LNCaP clone FGC (cell line): ENCODE data around the gene CAPN3.

Experiments
- DNase-seq: peaks from one replicate; pipeline ENCODE4 v3.0.0-alpha.2; 2011; ENCODE audit warnings: low read depth
- H3K4me3 ChIP-seq: 2 replicates; pipeline ENCODE4 v1.5.1; 2011; ENCODE audit warnings: mild to moderate bottlenecking, low read depth, low read length, control low read depth
- TF ChIP-seq, protein P1 (sequence below): IDR thresholded peaks from 2 replicates; pipeline ENCODE4 v1.5.1; 2012; ENCODE audit warnings: mild to moderate bottlenecking; ENCODE audit not compliant: control insufficient read depth, insufficient read depth; ENCODE audit errors: extremely low read depth

CAPN3 gene

DNA sequence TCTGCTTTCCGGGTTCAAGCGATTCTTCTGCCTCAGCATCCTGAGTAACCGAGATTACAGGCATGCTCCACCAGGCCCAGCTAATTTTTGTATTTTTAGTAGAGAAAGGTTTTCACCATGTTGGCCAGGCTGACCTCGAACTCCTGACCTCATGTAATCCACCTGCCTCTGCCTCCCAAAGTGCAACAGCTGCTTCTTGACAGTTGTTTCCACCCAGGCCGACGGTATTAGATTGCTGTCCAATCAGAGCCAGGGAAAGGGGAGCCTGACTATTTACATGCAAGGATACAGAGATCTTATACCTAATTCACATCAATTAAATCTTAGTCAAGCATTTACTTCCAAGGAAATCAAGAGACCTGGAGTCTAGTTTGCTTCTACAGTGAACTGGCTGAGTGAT is 4.0 kb upstream of the CAPN3 start:
- DNase-seq, result no peak
- TF ChIP-seq, protein P1, sequence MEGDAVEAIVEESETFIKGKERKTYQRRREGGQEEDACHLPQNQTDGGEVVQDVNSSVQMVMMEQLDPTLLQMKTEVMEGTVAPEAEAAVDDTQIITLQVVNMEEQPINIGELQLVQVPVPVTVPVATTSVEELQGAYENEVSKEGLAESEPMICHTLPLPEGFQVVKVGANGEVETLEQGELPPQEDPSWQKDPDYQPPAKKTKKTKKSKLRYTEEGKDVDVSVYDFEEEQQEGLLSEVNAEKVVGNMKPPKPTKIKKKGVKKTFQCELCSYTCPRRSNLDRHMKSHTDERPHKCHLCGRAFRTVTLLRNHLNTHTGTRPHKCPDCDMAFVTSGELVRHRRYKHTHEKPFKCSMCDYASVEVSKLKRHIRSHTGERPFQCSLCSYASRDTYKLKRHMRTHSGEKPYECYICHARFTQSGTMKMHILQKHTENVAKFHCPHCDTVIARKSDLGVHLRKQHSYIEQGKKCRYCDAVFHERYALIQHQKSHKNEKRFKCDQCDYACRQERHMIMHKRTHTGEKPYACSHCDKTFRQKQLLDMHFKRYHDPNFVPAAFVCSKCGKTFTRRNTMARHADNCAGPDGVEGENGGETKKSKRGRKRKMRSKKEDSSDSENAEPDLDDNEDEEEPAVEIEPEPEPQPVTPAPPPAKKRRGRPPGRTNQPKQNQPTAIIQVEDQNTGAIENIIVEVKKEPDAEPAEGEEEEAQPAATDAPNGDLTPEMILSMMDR, result no peak
- H3K4me3 ChIP-seq, result no peak overlapping the region

DNA sequence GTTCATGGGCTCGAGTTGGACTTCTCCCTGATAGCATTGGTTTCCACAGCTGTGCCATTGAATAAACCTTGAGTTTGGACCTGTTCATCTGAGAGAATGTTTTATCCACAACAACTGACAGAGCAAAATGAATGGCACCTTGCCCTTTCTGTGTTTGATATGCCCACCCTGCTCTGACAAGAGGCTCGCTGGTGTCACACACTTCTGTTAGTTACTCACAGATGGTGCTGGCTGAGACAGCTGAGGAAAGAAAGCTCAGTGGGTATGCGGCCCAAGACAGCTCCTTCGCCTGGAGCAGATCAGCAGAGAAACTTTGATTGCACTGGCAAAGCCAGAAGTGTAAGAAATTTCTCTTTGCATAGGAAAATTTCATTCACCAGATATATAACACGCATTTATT is 2.5 kb upstream of the CAPN3 start:
- no peak overlapping the region for H3K4me3 ChIP-seq
- TF ChIP-seq, protein P1, result no peak
- no peak for DNase-seq

DNA sequence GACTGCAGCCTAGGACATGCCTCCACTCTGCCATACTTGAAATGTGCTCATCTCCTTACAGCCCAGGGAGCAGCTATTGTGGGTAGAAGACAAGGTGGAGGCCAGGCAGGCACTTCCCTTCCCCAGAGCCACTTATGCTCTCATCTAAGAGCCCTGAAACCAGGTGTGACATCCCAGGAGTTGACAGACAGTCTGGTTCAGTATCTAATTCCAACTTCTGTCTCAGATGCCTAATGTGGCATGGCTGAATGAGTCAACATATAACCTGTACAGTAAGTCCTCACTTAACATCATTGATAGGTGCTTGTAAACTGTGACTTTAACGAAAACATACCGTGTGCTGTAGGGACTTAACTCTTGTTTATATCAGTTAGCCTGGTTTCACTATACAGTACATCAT is 1.2 kb upstream of the CAPN3 start:
- TF ChIP-seq, protein P1, result no peak
- no peak for DNase-seq
- H3K4me3 ChIP-seq, result no peak overlapping the region

DNA sequence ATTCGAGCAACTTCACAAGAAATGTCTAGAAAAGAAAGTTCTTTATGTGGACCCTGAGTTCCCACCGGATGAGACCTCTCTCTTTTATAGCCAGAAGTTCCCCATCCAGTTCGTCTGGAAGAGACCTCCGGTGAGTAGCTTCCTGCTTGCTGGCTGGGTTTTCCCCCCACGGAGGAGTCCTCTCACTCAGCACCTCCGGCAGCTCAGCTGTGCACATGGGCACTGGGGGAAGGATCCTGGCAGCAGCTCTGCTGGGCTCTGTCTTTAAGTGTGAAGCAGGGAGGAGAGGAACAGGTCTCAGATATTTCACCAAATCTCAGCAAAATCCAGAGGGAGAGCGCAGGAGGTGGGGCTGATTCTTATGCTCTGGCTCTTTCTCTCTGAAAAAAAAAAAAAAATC is 684 bp downstream of the CAPN3 start:
- no peak overlapping the region for H3K4me3 ChIP-seq
- no peak for DNase-seq
- TF ChIP-seq, protein P1, result no peak

DNA sequence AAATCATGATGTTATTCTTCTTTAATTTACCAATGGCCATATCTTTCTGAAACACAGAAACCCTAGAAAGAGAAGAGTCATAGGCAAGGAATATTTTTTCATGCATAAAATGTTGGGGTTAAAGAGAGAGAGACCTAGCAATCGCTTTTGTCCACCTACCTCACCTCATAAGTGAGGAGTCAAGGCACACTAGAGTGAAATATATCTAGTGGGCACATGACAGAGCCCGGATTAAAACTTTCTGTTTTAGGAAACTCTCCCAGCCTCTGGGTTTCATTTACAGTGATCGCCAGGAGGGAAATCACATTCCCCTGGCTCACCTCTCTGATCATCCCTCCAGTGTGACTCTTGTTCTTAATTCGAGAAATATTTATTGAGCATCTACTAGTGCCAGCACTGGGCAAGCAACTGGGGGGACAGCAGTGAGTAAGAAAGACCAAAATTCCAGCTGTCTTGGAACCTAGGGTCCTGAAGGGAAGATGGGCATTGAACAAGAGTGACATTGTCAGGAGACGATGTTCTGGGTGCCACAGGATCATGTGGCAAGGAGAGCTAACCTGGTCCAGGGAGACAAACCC is 1.3 kb downstream of the CAPN3 start:
- DNase-seq, result no peak
- TF ChIP-seq, protein P1, result no peak
- H3K4me3 ChIP-seq, result no peak overlapping the region

DNA sequence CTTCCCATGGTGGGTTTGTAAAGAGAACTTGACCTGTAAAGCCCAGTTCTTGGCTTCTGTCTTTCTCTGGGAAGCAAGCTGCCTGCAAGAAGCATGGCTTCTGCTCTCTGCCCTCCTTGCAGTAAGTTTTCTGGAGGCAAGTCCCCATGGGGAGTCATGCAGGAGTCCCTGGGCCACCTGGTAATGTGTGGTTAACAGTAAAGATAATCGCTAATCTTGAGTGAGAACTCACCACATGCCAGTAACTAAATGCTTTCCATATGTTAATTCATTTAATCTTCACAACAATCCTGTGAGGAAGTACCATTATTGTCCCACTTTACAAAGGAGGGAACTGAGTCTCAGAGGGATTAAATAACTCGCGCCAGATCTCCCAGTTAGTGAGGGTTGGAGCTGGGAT is 4.2 kb downstream of the CAPN3 start:
- no peak overlapping the region for H3K4me3 ChIP-seq
- DNase-seq, result no peak
- TF ChIP-seq, protein P1, result no peak

DNA sequence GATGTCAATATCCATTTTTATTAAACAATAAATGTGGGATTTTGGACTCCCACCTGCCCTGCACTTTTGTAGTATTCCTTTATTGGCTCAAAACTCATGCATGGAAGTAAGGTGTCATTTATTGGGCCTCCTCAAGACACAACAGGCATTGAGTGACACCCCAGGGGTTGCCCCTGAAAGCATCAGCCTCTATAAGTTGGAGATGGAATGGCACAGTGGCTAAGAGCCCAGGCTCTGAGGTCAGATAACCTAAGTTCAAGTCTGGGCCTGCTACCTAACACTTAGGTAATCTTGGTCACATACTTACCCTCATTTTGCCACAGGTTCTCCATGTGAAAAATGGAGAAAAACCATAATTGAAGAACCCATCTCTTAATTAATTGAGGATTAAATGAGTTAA is 4.6 kb downstream of the CAPN3 start:
- TF ChIP-seq, protein P1, result no peak
- H3K4me3 ChIP-seq, result no peak overlapping the region
- DNase-seq, result no peak
